Psoas muscle (tissue), 8 donors: Measurements from ENCODE around the gene GNAS-AS1. TPM values are rescaled to one million over a fixed set of nuclear protein-coding genes. Genes with fewer than 3 reads are reported as not detected.

Experiments used
- ATAC-seq, 4 donors: fragments of 200-7000 bp; cut with Tn5 transposase; one replicate each; pipeline ENCODE4 v1.9.1; 2020; ENCODE audit warnings: moderate library complexity in 3 of 4, mild to moderate bottlenecking in 2 of 4
- DNase-seq, 2 donors: peaks; one replicate each; pipeline ENCODE4 v3.0.0-alpha.2; 2020
- H3K27ac ChIP-seq: fragments of 200-600 bp; one replicate; pipeline ENCODE4 v1.8.0; 2022
- H3K27me3 ChIP-seq, 3 donors: fragments of 200-600 bp in 1 of 3; one replicate each; pipeline versions ENCODE4 v1.6.1 to v1.8.0; 2013 to 2022; ENCODE audit warnings: low read length in 2 of 3, mild to moderate bottlenecking in 2 of 3, moderate library complexity in 1 of 3; ENCODE audit not compliant: insufficient read depth in 3 of 3
- H3K36me3 ChIP-seq, 2 donors: fragments of 200-600 bp in 1 of 2; one replicate each; pipeline versions ENCODE4 v1.6.1 to v1.8.0; 2013 to 2022; ENCODE audit warnings: low read depth in 1 of 2, mild to moderate bottlenecking in 1 of 2, moderate library complexity in 1 of 2; ENCODE audit not compliant: insufficient read depth in 1 of 2
- H3K4me1 ChIP-seq: fragments of 200-600 bp; one replicate; pipeline ENCODE4 v1.8.0; 2022
- H3K4me3 ChIP-seq: fragments of 200-600 bp; one replicate; pipeline ENCODE4 v1.8.0; 2022; ENCODE audit warnings: mild to moderate bottlenecking
- H3K9me3 ChIP-seq: fragments of 200-600 bp; one replicate; pipeline ENCODE4 v1.8.0; 2022
- WGBS, 3 donors: extraction: QIAGEN DNeasy Blood & Tissue Kit; methylation state at CpG; one replicate each; pipeline versions ENCODE4 v1.1.6 to v1.1.7; 2013; 5-methylcytosine and 5-hydroxymethylcytosine counted together
- intact Hi-C, 2 donors: fragments of 100-400 bp; cut with DNase I; formaldehyde crosslinking; loops; one replicate each; pipeline versions ENCODE4 v1.11.0 to v1.14.2; 2022
- polyA plus RNA-seq, 3 donors: library from polyadenylated mRNA; stranded (reverse); fragments of 200-250 nt; gene quantifications; one replicate each; pipeline ENCODE4 v1.2.3, GENCODE V29; 2013
- total RNA-seq, 4 donors: library from RNA; stranded (reverse); fragmentation: NEBNext Ultra II Directional in 2 of 4; extraction: Animal tissue kit (Norgen Biotek cat#: 25700) in 2 of 4; gene quantifications; one replicate each; pipeline versions ENCODE4 v1.2.1 to v1.2.4, GENCODE V29; 2021 to 2023
- TF ChIP-seq, protein P1 (sequence below): fragments of 200-600 bp; IDR thresholded peaks from one replicate; pipeline ENCODE4 v1.8.0; 2022; ENCODE audit warnings: antibody characterized with exemption
- donor health status: healthy with polysubstance abuse.
- donor health status: DM: no; HTN: no; CAD: no; lungs with moderate emphysema.
- donor health status: Bipolar disorder and iron deficiency.
- donor health status: healthy.
- donor health status: DM: yes; HTN: yes; CAD: no.
- donor health status: DM: no; HTN: no; CAD: no.
- donor health status: DM: no; HTN: no; CAD: no.
- donor health status: DM: yes; HTN: yes; CAD: no.

GNAS-AS1 gene
- total and polyA plus RNA-seq, 7 donors = 0.03 to 1.0 (median 0.40) TPM; not detected in 1

- H3K4me1 ChIP-seq = no peaks in the 10 kb centered on the region
- no peak overlapping the region for H3K4me3 ChIP-seq
- ATAC-seq = no peak
- no peaks in the 10 kb centered on the region for H3K36me3 ChIP-seq
- H3K27ac ChIP-seq = no peak overlapping the region
- DNase-seq = no peak
- H3K27me3 ChIP-seq = peaks cover 0 to 9% (median 3%) of the 10 kb centered on the region in 3 donors
- TF ChIP-seq, protein P1, sequence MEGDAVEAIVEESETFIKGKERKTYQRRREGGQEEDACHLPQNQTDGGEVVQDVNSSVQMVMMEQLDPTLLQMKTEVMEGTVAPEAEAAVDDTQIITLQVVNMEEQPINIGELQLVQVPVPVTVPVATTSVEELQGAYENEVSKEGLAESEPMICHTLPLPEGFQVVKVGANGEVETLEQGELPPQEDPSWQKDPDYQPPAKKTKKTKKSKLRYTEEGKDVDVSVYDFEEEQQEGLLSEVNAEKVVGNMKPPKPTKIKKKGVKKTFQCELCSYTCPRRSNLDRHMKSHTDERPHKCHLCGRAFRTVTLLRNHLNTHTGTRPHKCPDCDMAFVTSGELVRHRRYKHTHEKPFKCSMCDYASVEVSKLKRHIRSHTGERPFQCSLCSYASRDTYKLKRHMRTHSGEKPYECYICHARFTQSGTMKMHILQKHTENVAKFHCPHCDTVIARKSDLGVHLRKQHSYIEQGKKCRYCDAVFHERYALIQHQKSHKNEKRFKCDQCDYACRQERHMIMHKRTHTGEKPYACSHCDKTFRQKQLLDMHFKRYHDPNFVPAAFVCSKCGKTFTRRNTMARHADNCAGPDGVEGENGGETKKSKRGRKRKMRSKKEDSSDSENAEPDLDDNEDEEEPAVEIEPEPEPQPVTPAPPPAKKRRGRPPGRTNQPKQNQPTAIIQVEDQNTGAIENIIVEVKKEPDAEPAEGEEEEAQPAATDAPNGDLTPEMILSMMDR = no peak
- WGBS, 3 donors = 82 to 87% (median 83%) methylated on average over 19 of the region's 19 CpGs
- intact Hi-C loops = no loop called here
- H3K9me3 ChIP-seq = no peaks in the 10 kb centered on the region
Observed at GRCh38 chr20:58810116-58810878, 40.4 kb downstream of the GNAS-AS1 start.

DNA sequence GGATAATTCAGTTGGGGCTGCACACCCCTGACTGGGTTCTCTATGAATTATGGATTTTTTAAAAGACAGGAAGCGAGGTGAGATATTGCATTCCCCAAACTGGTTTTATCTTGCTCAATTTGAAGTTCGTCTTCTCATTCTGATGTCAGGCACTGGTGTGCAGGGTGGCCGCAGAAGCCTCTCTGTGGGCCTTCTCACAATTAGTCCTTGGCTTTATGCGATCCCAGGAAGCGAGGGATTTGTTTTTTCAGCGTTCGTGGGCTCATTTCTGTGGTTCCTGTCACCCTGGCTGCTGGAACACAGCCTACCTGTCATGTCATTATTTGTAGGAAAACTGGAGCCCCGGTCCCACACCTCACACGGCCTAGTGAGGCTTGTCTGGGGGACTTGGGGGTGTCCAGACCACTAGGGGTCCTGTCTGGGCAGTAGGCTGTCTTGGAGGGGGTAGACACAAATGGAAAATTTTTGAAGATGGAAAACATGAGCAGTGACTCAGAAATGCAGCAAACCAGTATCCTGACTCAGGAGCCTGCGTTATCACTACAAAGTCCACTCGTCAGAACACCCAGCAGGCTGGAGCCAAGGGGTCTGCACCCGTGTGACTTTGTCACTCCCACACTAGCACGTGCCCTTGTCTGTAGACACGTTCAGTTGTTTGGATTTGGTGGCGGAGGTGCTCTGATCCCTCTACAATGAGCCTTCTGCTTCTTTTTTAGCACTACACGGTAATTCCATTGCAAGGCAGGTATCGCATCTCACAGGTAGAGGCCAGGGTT lies 42.2 kb downstream of the GNAS-AS1 start:
- ATAC-seq (no peak), DNase-seq (no peak)
- Histone ChIP-seq H3K9me3 (no peaks in the 10 kb centered on the region), H3K27me3 (peaks cover 0 to 19% (median 3%) of the 10 kb centered on the region in 3 donors), H3K27ac (no peak overlapping the region), H3K4me3 (no peak overlapping the region), H3K36me3 (no peaks in the 10 kb centered on the region), H3K4me1 (no peaks in the 10 kb centered on the region)
- intact Hi-C loops = no loop called here
- TF ChIP-seq, protein P1 = no peak
- 73 to 75% (median 74%) methylated on average over 17 of the region's 17 CpGs for WGBS, 3 donors

DNA sequence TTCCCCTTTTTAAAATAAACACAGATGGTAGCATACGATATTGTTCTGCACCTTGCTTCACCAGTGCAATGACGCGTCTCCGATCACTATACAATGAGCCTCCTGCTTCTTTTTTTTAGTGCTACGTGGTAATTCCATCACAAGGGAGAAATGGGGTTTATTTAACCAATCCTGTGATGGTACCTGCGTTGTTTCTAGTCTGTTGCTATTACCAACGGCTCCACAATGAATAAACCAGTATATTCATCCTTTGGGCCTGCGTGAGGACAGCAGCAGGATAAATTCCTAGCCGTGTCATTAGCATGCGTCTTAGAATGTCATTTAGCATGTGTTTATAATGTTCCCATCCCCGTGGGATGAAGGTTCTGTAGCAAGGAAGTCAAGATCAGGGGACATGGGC lies 42.9 kb downstream of the GNAS-AS1 start:
- H3K9me3 ChIP-seq = no peaks in the 10 kb centered on the region
- intact Hi-C loops = no loop called here
- H3K4me3 ChIP-seq = no peak overlapping the region
- H3K27me3 ChIP-seq = peaks cover 0 to 19% (median 3%) of the 10 kb centered on the region in 3 donors
- no peak for ATAC-seq
- H3K4me1 ChIP-seq = no peaks in the 10 kb centered on the region
- TF ChIP-seq, protein P1 = no peak
- DNase-seq = no peak
- 85 to 89% (median 87%) methylated on average over 11 of the region's 11 CpGs for WGBS, 3 donors
- H3K36me3 ChIP-seq = no peaks in the 10 kb centered on the region
- no peak overlapping the region for H3K27ac ChIP-seq

GRCh38 chr20:58803533-58803932 lies 47.2 kb downstream of the GNAS-AS1 start:
- no peaks in the 10 kb centered on the region for H3K36me3 ChIP-seq
- intact Hi-C loops = no loop called here
- no peaks in the 10 kb centered on the region for H3K9me3 ChIP-seq
- 87 to 90% (median 90%) methylated on average over 18 of the region's 18 CpGs for WGBS, 3 donors
- TF ChIP-seq, protein P1 = no peak
- no peak overlapping the region for H3K27ac ChIP-seq
- DNase-seq (no peak), ATAC-seq (no peak)
- H3K4me3 ChIP-seq = no peak overlapping the region
- peaks cover 0 to 10% (median 0%) of the 10 kb centered on the region in 3 donors for H3K27me3 ChIP-seq
- H3K4me1 ChIP-seq = no peaks in the 10 kb centered on the region
